Fibroblast of gingiva (primary cell): Measurements from ENCODE around the gene ZNF234.
"Not testable (repeated sequence)": the region's sequence is repeated elsewhere in the genome, so short reads cannot be mapped to it uniquely, and the experiment has no call there.

Experiments used
- DNase-seq: peaks from one replicate; pipeline ENCODE4 v3.0.0-alpha.2; 2011; ENCODE audit warnings: low read depth

ZNF234 gene

GRCh38 chr19:44141191-44142058, at the start of gene ZNF234:
Gene ZNF234 (plus strand): TSS chr19:44141554. CDS start chr19:44144633, 3,079 bp downstream.
- DNase-seq = peak; percentile 81

GRCh38 chr19:44092108-44092507, 49.2 kb upstream of the ZNF234 start:
- DNase-seq = no peak

- DNase-seq = peak; percentile 87
These were observed 47.2 kb upstream of the ZNF234 start, which contains the start of gene ZNF224 for GRCh38 chr19:44093931-44094765. Gene ZNF224 (plus strand): TSS chr19:44094361. CDS start chr19:44097874, 3,513 bp downstream.

GRCh38 chr19:44107751-44108150, 33.6 kb upstream of the ZNF234 start:
- no peak for DNase-seq

GRCh38 chr19:44109458-44109857, 31.9 kb upstream of the ZNF234 start:
- DNase-seq = no peak

- DNase-seq = peak; percentile 85
These were observed 29.4 kb upstream of the ZNF234 start for GRCh38 chr19:44111910-44112463.

- DNase-seq = no peak
These were observed 28.6 kb upstream of the ZNF234 start for GRCh38 chr19:44112802-44113137.

- peak; percentile 98 for DNase-seq
These were observed 28.1 kb upstream of the ZNF234 start, which contains the start of gene ZNF225 for GRCh38 chr19:44113138-44113783. Gene ZNF225 (plus strand): TSS chr19:44113399. CDS start chr19:44115828, 2,429 bp downstream.

- no peak for DNase-seq
These were observed 27.5 kb upstream of the ZNF234 start for GRCh38 chr19:44113784-44114390.

- not testable (repeated sequence) for DNase-seq
These were observed 20.2 kb upstream of the ZNF234 start for GRCh38 chr19:44121162-44121561.

- no peak for DNase-seq
These were observed 9.4 kb upstream of the ZNF234 start for GRCh38 chr19:44131955-44132354.

GRCh38 chr19:44142059-44142433, 692 bp downstream of the ZNF234 start:
- DNase-seq = peak; percentile 54

- DNase-seq = no peak
These were observed 8.4 kb downstream of the ZNF234 start for GRCh38 chr19:44149776-44150175.

- DNase-seq = no peak
These were observed 10.1 kb downstream of the ZNF234 start for GRCh38 chr19:44151491-44151890.

GRCh38 chr19:44156475-44156874, 15.1 kb downstream of the ZNF234 start:
- no peak for DNase-seq

- DNase-seq = no peak
These were observed 22.4 kb downstream of the ZNF234 start for GRCh38 chr19:44163789-44164188.

GRCh38 chr19:44164327-44164672, 22.9 kb downstream of the ZNF234 start:
- no peak for DNase-seq

- peak; percentile 98 for DNase-seq
These were observed 23.5 kb downstream of the ZNF234 start, which contains the start of gene ZNF226 for GRCh38 chr19:44164673-44165512. Gene ZNF226 (plus strand): TSS chr19:44165100. CDS start chr19:44170081, 4,981 bp downstream.

GRCh38 chr19:44170660-44171059, 29.3 kb downstream of the ZNF234 start:
- DNase-seq = not testable (repeated sequence)

- no peak for DNase-seq
These were observed 35.2 kb downstream of the ZNF234 start for GRCh38 chr19:44176590-44176989.

GRCh38 chr19:44180968-44181367, 39.6 kb downstream of the ZNF234 start:
- DNase-seq = no peak
